Muscle of arm (tissue), 12 donors: ENCODE results near the gene CRB2. TPM values are rescaled to one million over a fixed set of nuclear protein-coding genes. Genes with fewer than 3 reads are reported as not detected.
"Not testable (repeated sequence)": the region's sequence is repeated elsewhere in the genome, so short reads cannot be mapped to it uniquely, and the experiment has no call there.

Experiments used
- DNase-seq: peaks from one replicate; pipeline ENCODE4 v3.0.0-alpha.2; 2013
- polyA plus RNA-seq, 12 donors: library from polyadenylated mRNA; unstranded; fragments of 120-200 nt; gene quantifications; one replicate each; pipeline ENCODE4 v1.2.1, GENCODE V29; 2013; ENCODE audit not compliant: insufficient read length in 12 of 12

The CRB2 gene
- polyA plus RNA-seq, 12 donors = 0.08 to 0.29 (median 0.11) TPM; not detected in 2

DNA sequence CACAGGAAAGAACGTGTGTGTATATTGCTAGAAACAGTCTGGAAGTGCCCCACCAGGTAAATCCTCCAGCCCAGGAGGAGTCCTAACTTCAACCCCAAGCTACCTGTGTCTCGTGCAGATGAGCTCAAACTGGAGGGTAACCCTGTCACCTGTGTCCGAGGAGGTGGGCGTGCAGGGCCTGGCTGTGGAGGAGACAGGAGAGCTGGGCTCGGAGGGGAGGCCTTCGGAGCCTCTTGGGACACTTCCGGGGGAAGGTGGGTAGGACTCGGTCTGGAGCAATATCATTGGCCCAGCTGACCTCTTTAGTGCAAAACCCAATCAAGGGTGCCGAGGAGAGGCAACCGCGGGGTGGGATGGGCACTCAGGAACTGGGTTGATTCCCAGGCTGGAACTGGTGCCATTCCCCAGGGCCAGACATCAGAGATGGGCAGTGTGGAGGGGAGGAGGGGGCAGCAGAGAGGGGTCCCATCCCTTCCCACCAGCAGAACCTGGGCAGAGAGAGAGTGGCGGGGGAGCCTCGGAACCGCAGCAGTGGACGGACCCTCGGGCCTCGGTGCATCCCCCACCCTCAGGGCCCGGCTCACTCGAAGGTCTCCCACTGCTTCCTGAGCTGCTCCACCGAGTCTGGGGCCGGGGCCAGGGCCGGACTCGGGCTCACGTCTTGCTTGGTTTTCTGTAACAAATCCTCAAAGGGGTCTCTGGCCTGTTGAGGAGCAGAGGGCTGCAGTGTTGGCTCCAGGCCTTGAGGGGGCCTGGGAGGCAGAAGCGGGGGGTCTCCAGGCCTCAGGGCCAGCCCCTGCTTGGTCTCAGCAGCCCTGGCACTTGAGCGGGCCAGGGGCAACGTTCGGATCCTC, 25.1 kb downstream of the CRB2 start:
- no peak for DNase-seq

- DNase-seq = no peak
Observed at GRCh38 chr9:123382653-123383511, 26.9 kb downstream of the CRB2 start.

DNA sequence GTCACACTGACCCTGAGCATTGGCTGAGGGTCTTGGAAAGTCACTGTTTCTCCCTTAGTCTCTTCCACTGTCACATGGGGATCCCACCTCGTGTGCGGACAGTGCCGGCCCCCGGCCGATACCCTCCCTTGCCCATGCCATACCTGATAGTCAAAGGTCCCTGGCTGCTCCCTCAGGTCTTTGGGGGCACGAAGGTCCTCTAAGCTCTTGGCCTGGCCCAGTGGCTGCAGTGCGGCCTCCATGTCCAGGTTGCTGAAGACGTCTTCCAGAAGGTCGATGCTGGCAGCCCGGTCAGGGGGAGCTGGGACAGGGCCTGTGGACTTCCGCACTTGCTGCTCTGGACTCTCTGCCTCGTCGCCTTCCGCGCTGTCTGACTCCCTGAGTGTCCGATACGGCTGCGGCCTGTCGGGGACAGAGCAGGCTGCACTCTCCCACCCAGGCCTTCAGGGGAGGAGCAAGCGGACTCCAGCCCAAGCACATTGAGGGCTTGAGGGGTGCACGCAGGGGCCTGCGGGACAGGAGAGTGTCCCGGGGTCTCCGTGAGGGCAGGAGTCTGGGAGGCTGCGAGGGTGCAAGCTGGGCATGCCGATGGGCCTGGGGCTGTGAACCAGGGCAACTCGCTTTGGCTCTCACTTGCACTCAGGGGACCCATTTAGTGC, 27.6 kb downstream of the CRB2 start:
- no peak for DNase-seq

DNA sequence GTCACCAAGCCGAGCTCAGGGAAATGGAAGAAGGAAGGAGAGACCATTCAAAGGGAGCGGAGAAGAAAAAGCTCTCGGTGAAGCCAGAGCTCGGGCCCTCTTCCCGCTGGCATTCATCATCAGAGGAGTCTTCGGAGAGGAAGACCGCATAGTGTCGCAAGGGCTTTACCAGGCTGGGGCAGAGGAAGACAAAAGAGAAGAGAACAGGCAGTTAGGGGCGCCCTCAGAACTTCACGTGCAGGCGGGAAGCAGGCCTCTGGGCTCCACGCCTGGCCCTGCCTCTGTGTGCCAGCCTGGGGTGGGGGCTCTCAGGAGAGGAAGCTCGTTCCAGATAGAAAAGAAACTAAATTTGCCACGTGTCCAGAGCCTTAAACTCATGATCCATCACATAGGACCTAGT, 31.7 kb downstream of the CRB2 start:
- no peak for DNase-seq

- DNase-seq = no peak
Observed at GRCh38 chr9:123389070-123389469, 33.1 kb downstream of the CRB2 start.

DNA sequence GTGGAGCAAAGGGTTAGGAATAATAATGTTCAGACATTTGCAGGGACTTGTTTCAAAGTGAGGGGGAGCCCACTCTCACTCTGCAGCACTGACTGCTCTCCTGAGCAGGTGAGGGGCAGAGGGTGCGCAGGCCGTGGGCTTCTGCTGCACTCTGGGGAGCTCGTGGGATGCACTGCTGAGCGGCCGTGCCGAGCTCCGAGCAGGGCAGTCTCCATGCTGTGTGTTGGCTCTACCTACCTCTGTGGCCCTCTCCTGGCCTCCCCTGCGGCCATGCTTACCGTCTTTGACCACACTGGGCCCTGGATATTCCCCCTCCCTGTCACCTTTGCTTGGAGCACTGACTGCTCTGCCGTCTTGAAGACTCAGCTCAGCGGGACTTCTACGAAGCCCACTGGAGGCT, 33.7 kb downstream of the CRB2 start:
- DNase-seq = no peak

GRCh38 chr9:123390337-123391135, 34.5 kb downstream of the CRB2 start:
- no peak for DNase-seq

GRCh38 chr9:123391233-123391632, 35.2 kb downstream of the CRB2 start:
- no peak for DNase-seq

- DNase-seq = no peak
Observed at GRCh38 chr9:123391946-123392345, 35.9 kb downstream of the CRB2 start.

DNA sequence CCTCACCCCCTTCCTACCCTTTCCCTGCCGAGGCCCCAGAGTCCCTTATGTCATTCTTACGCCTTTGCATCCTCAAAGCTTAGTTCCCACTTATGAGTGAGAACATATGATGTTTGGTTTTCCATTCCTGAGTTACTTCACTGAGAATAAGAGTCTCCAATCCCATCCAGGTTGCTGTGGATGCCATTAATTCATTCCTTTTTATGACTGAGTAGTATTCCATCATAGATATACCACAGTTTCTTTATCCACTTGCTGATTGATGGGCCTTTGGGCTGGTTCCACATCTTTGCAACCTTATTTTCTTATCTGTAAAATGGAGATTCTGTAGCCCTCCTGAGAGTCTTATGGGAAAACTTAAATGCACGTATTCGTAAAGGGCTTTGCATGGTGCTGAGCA, 36.8 kb downstream of the CRB2 start:
- DNase-seq = no peak

- DNase-seq = no peak
Observed at GRCh38 chr9:123394291-123395235, 38.6 kb downstream of the CRB2 start.

DNA sequence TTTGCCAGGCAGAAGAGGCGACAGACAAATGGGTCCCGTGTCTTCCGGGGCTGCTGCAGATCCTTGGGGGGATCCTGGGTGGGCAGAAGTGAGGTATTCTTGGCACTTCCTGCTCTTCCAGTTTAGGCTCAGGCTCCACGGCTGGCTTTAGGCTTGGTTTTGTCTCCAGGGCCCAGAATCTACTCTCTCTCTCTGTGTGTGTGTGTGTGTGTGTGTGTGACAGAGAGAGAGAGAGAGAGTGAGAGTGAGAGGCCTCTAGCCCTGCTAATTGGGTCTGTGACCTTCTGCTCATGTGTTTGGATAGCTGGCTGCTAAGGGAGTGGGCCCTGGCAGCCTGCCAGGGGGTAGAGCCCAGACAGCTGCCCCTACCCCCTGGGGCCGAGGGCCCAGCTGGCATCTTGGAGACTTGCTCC, 39.3 kb downstream of the CRB2 start:
- DNase-seq = no peak

DNA sequence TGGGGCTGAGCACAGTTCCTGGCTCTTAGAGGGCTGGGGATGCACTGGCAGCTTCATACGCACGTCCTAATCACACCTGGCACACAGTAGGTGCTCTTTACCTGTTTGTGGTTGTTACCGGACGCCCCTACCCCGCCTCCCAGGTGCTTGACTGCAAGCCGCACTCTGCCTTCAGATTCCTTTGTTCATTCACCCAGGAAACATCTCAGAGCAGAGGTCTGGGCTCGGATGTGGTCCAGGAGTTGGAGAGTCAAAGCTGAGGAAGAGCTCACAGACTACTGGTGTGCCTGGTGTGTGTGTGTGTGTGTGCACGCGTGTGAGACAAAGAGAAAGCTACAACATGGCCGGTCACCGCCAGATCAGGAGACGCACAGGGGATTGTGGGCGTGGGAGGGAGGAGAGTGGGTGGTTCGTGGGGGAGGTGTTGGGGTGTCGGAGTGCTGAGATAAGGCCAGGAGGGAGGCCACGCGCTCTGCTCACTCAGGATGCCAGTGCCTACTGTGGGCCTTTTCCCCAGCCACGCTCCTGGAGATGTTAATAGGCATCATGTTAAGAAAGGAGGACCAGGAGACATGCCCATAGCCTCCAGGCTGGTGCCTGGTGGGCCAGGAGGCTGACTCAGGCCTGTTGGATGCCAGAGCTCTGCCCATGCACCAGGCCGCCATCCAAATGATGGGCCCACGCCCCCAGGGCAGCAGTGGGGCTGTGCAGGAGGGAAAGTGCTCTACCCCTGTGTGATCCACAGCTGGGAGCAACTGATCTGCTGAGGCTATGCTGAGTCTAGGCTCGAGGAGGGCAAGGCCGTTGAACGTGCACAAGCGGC, 39.9 kb downstream of the CRB2 start:
- no peak for DNase-seq

GRCh38 chr9:123397975-123398374, 42.0 kb downstream of the CRB2 start:
- no peak for DNase-seq

GRCh38 chr9:123398938-123399337, 42.9 kb downstream of the CRB2 start:
- DNase-seq = not testable (repeated sequence)

- no peak for DNase-seq
Observed at GRCh38 chr9:123399803-123400378, 43.9 kb downstream of the CRB2 start.

GRCh38 chr9:123400926-123401503, 45.0 kb downstream of the CRB2 start:
- no peak for DNase-seq

GRCh38 chr9:123401879-123402513, 46.0 kb downstream of the CRB2 start:
- peak; percentile 55 for DNase-seq
